Stomach (tissue), 4 donors: Measurements from ENCODE around the gene HIPK1.

Experiments used
- POLR2AphosphoS5 ChIP-seq, 3 donors: sonication (generic); formaldehyde crosslinking; IDR thresholded peaks; one replicate each; pipeline ENCODE4 v1.6.1; 2016; ENCODE audit warnings: antibody characterized with exemption in 3 of 3
- TF ChIP-seq, protein P1 (sequence below), 7 experiments: fragments of 450-650 bp in 4 of 7; fragments of 200-600 bp in 3 of 7; sonication (generic) in 3 of 7; IDR thresholded peaks; one replicate each; pipeline ENCODE4 v1.5.1; 2016 to 2019; ENCODE audit warnings: antibody characterized with exemption in 7 of 7, control low read depth in 2 of 7, mild to moderate bottlenecking in 1 of 7

DNA sequence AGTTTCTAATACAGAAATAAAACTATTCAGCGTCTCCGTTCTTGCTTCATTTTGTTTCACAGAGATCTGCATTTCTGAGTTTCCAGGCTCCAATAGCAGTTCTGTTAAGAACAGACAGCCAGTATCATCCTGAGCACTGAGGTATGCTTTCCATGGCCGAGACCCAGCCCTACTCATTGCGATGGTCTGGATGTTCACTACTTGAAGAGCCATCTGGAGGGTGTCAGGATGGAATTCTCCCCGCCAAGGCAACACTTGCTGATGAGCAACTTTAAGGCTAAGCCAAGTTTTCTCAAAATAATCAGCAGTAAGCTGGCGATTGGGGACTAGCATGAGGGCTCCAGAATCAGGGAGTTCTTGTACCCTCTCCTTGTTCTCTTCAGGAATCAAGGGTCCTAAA, 34.0 kb upstream of the HIPK1 start:
- TF ChIP-seq, protein P1, sequence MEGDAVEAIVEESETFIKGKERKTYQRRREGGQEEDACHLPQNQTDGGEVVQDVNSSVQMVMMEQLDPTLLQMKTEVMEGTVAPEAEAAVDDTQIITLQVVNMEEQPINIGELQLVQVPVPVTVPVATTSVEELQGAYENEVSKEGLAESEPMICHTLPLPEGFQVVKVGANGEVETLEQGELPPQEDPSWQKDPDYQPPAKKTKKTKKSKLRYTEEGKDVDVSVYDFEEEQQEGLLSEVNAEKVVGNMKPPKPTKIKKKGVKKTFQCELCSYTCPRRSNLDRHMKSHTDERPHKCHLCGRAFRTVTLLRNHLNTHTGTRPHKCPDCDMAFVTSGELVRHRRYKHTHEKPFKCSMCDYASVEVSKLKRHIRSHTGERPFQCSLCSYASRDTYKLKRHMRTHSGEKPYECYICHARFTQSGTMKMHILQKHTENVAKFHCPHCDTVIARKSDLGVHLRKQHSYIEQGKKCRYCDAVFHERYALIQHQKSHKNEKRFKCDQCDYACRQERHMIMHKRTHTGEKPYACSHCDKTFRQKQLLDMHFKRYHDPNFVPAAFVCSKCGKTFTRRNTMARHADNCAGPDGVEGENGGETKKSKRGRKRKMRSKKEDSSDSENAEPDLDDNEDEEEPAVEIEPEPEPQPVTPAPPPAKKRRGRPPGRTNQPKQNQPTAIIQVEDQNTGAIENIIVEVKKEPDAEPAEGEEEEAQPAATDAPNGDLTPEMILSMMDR (IDR thresholded peaks at IDR 0.05): no peak
- TF ChIP-seq POLR2AphosphoS5 (IDR thresholded peaks at IDR 0.05): no peak
